HPDE6-E6E7 (cell line): Measurements from ENCODE around the gene ITGA5.

Source experiments
- DNase-seq: peaks from one replicate; pipeline ENCODE4 v3.0.0; 2011; ENCODE audit warnings: missing footprints; ENCODE audit errors: extremely low spot score

The ITGA5 gene

GRCh38 chr12:54389607-54390175 is 29.4 kb downstream of the ITGA5 start:
- no peak for DNase-seq

GRCh38 chr12:54389134-54389508 is 29.9 kb downstream of the ITGA5 start:
- DNase-seq = no peak

- DNase-seq = no peak
Measured at GRCh38 chr12:54388237-54389133, 30.6 kb downstream of the ITGA5 start.

GRCh38 chr12:54387114-54387467 is 32.0 kb downstream of the ITGA5 start:
- no peak for DNase-seq

GRCh38 chr12:54386403-54387113 is 32.5 kb downstream of the ITGA5 start:
- DNase-seq = no peak

- DNase-seq = no peak
Measured at GRCh38 chr12:54385251-54385914, 33.7 kb downstream of the ITGA5 start.

- no peak for DNase-seq
Measured at GRCh38 chr12:54384591-54385041, 34.5 kb downstream of the ITGA5 start, which contains the start of gene ZNF385A. Gene ZNF385A (minus strand): TSS chr12:54384733. CDS start chr12:54384514, 219 bp downstream.

- peak; percentile 97 for DNase-seq
Measured at GRCh38 chr12:54383041-54383609, 35.9 kb downstream of the ITGA5 start.

- DNase-seq = no peak
Measured at GRCh38 chr12:54381136-54381535, 37.9 kb downstream of the ITGA5 start.

GRCh38 chr12:54379398-54380201 is 39.5 kb downstream of the ITGA5 start:
- DNase-seq = no peak

- DNase-seq = no peak
Measured at GRCh38 chr12:54378796-54379397, 40.2 kb downstream of the ITGA5 start.

- no peak for DNase-seq
Measured at GRCh38 chr12:54377797-54378515, 41.1 kb downstream of the ITGA5 start.

- no peak for DNase-seq
Measured at GRCh38 chr12:54377007-54377406, 42.1 kb downstream of the ITGA5 start.

- no peak for DNase-seq
Measured at GRCh38 chr12:54376596-54376995, 42.5 kb downstream of the ITGA5 start.

- no peak for DNase-seq
Measured at GRCh38 chr12:54375259-54375579, 43.8 kb downstream of the ITGA5 start.

- no peak for DNase-seq
Measured at GRCh38 chr12:54374562-54375258, 44.4 kb downstream of the ITGA5 start.

- no peak for DNase-seq
Measured at GRCh38 chr12:54373649-54374561, 45.2 kb downstream of the ITGA5 start.

- DNase-seq = no peak
Measured at GRCh38 chr12:54372113-54372806, 46.8 kb downstream of the ITGA5 start.
